B cell (primary cell): ENCODE measurements around the gene TDRD12. TPM values are rescaled to one million over a fixed set of nuclear protein-coding genes. Genes with fewer than 3 reads are reported as not detected.

ENCODE experiments used
- ATAC-seq: fragments of 200-7000 bp; cut with Tn5 transposase; one replicate; pipeline ENCODE4 v1.10.0; 2021; ENCODE audit warnings: low read depth, mild to moderate bottlenecking, moderate number of reproducible peaks, moderate library complexity
- CTCF ChIA-PET: fragments of 350-600 bp; sonication (Branson Sonifier 250); formaldehyde crosslinking; loops from one replicate; lab custom pipeline; 2021; ENCODE audit warnings: antibody characterized with exemption, inconsistent platforms; lab: Charles Lee
- POLR2A ChIA-PET: fragments of 350-600 bp; sonication (Branson Sonifier 250); formaldehyde crosslinking; loops from one replicate; lab custom pipeline; 2021; ENCODE audit warnings: antibody characterized with exemption; lab: Charles Lee
- DNase-seq: peaks from one replicate; pipeline ENCODE4 v3.0.0; 2013
- H2AFZ ChIP-seq: 2 replicates; pipeline ENCODE4 v1.6.1; 2012; ENCODE audit warnings: mild to moderate bottlenecking, low read depth, low read length; ENCODE audit not compliant: insufficient read depth, poor library complexity, severe bottlenecking
- H3K27ac ChIP-seq, 2 donors: 1 replicate in 1 of 2; 2 replicates in 1 of 2; pipeline ENCODE4 v1.5.1; 2012 to 2013; ENCODE audit warnings: low read length in 2 of 2, mild to moderate bottlenecking in 2 of 2, moderate library complexity in 1 of 2
- H3K27me3 ChIP-seq, 4 experiments: fragments of 200-600 bp in 1 of 4; sonication (generic) in 1 of 4; replicated peaks in 1 of 4; 1 replicate in 2 of 4; 2 replicates in 2 of 4; pipeline versions ENCODE4 v1.6.1 to v1.7.0; 2013 to 2016; ENCODE audit warnings: low read length in 3 of 4, mild to moderate bottlenecking in 2 of 4, mixed read lengths in 1 of 4, moderate library complexity in 1 of 4; ENCODE audit not compliant: insufficient read depth in 4 of 4, control insufficient read depth in 3 of 4; ENCODE audit errors: control extremely low read depth in 1 of 4
- H3K36me3 ChIP-seq, 2 experiments: replicated peaks in 1 of 2; 1 replicate in 1 of 2; 2 replicates in 1 of 2; pipeline versions ENCODE4 v1.6.1 to v1.7.1; 2013; ENCODE audit warnings: low read length in 1 of 2; ENCODE audit not compliant: insufficient read depth in 2 of 2, control insufficient read depth in 1 of 2; ENCODE audit errors: control extremely low read depth in 1 of 2, extremely low read depth in 1 of 2
- H3K4me1 ChIP-seq, 2 donors: fragments of 200-600 bp in 1 of 2; sonication (generic) in 1 of 2; 1 replicate in 1 of 2; 2 replicates in 1 of 2; pipeline versions ENCODE4 v1.5.1 to v1.6.1; 2013 to 2017; ENCODE audit warnings: low read length in 2 of 2; ENCODE audit not compliant: control insufficient read depth in 2 of 2, insufficient read depth in 2 of 2
- H3K4me2 ChIP-seq: replicated peaks from 2 replicates; pipeline ENCODE3; 2012; ENCODE audit warnings: mild to moderate bottlenecking, low read depth, low read length; ENCODE audit not compliant: poor library complexity, severe bottlenecking
- H3K4me3 ChIP-seq, 5 experiments: fragments of 200-600 bp in 1 of 5; sonication (generic) in 1 of 5; 1 replicate in 3 of 5; 2 replicates in 2 of 5; pipeline versions ENCODE4 v1.5.1 to v1.7.0; 2011 to 2016; ENCODE audit warnings: low read length in 4 of 5, mild to moderate bottlenecking in 4 of 5, low read depth in 2 of 5, control low read depth in 1 of 5, moderate library complexity in 1 of 5; ENCODE audit not compliant: insufficient read depth in 1 of 5; ENCODE audit errors: control extremely low read depth in 1 of 5, extremely low read depth in 1 of 5
- H3K79me2 ChIP-seq: fragments of 200-600 bp; sonication (generic); one replicate; pipeline ENCODE4 v1.6.0; 2016; ENCODE audit warnings: low read length; ENCODE audit not compliant: control insufficient read depth, insufficient read depth
- H3K9ac ChIP-seq: fragments of 200-600 bp; sonication (generic); 2 replicates; pipeline ENCODE4 v1.6.1; 2017; ENCODE audit warnings: mild to moderate bottlenecking, low read length, moderate library complexity
- H3K9me3 ChIP-seq, 3 donors: one replicate each; pipeline versions ENCODE4 v1.6.1 to v1.7.1; 2013; ENCODE audit warnings: low read length in 2 of 3; ENCODE audit not compliant: control insufficient read depth in 2 of 3, insufficient read depth in 1 of 3; ENCODE audit errors: control extremely low read depth in 1 of 3
- H4K20me1 ChIP-seq: 2 replicates; pipeline ENCODE4 v1.6.0; 2012; ENCODE audit warnings: mild to moderate bottlenecking, low read length; ENCODE audit not compliant: insufficient read depth, control insufficient read depth, poor library complexity, severe bottlenecking
- H3K27ac Mint-ChIP-seq: one replicate; pipeline ENCODE4 v1.8.0; 2021; ENCODE audit warnings: mixed read lengths
- H3K27me3 Mint-ChIP-seq: one replicate; pipeline ENCODE4 v1.8.0; 2021; ENCODE audit warnings: mixed read lengths
- H3K4me1 Mint-ChIP-seq: one replicate; pipeline ENCODE4 v1.8.0; 2021; ENCODE audit warnings: mixed read lengths
- H3K4me3 Mint-ChIP-seq: one replicate; pipeline ENCODE4 v1.8.0; 2021; ENCODE audit warnings: mixed read lengths
- H3K9me3 Mint-ChIP-seq: one replicate; pipeline ENCODE4 v1.8.0; 2022; ENCODE audit warnings: mixed read lengths; ENCODE audit not compliant: insufficient read depth
- CTCF ChIP-seq: fragments of 200-600 bp; IDR thresholded peaks from one replicate; pipeline ENCODE4 v1.8.0; 2022; ENCODE audit warnings: antibody characterized with exemption, mild to moderate bottlenecking
- EZH2 ChIP-seq: IDR thresholded peaks from 2 replicates; pipeline ENCODE4 v1.6.1; 2012; ENCODE audit warnings: borderline replicate concordance, low read depth, mild to moderate bottlenecking, moderate library complexity, low read length; ENCODE audit not compliant: insufficient read depth, poor library complexity, severe bottlenecking
- WGBS: methylation state at CpG from one replicate; pipeline ENCODE4 v1.1.5; 2013; ENCODE audit warnings: missing lambda C conversion rate; ENCODE audit not compliant: insufficient coverage; 5-methylcytosine and 5-hydroxymethylcytosine counted together
- intact Hi-C: fragments of 100-400 bp; cut with micrococcal nuclease; formaldehyde crosslinking; loops from one replicate; pipeline ENCODE4 v1.10.0; 2022
- polyA plus RNA-seq: library from polyadenylated mRNA; depleted of rRNA; stranded (reverse); fragments of >200 nt; gene quantifications from 2 replicates; pipeline ENCODE4 v1.2.3, GENCODE V29; 2012
- total RNA-seq, 2 donors: library from RNA; stranded (reverse); fragments of 120-200 nt in 1 of 2; gene quantifications; 1 replicate in 1 of 2; 2 replicates in 1 of 2; pipeline versions ENCODE4 v1.2.3 to v1.2.4, GENCODE V29; 2013 to 2022

The TDRD12 gene
- total and polyA plus RNA-seq, 2 donors (not counting 1 experiment from before 2014, with no cell fraction given) = 0.30 to 1.1 TPM

GRCh38 chr19:32819419-32820400, 100.1 kb downstream of the TDRD12 start:
- ATAC-seq (no peak), DNase-seq (no peak)
- no peak overlapping the region for H3K27ac ChIP-seq
- no peaks in the 10 kb centered on the region for H3K4me1 Mint-ChIP-seq
- H3K9me3 Mint-ChIP-seq = no peaks in the 10 kb centered on the region
- no peak for TF ChIP-seq CTCF
- no peak for TF ChIP-seq EZH2
- H2AFZ ChIP-seq = no peak overlapping the region
- no peaks in the 10 kb centered on the region for H3K79me2 ChIP-seq
- H3K9me3 ChIP-seq = peaks cover 0 to 7% (median 0%) of the 10 kb centered on the region in 3 donors
- intact Hi-C loops = no loop called here
- H3K4me1 ChIP-seq = no peaks in the 10 kb centered on the region
- H3K27me3 Mint-ChIP-seq = peaks cover 39% of the 10 kb centered on the region
- no peaks in the 10 kb centered on the region for H3K36me3 ChIP-seq
- no peak overlapping the region for H3K4me3 Mint-ChIP-seq
- H3K27me3 ChIP-seq = peaks cover 0 to 3% (median under 1%) of the 10 kb centered on the region in 4 experiments
- 59% methylated on average over 13 of the region's 17 CpGs for WGBS
- no peak overlapping the region for H3K27ac Mint-ChIP-seq
- H4K20me1 ChIP-seq = no peaks in the 10 kb centered on the region
- ChIA-PET CTCF (no interaction called here), POLR2A (no interaction called here)
- no peak overlapping the region for H3K9ac ChIP-seq
- no peak overlapping the region for H3K4me2 ChIP-seq
- H3K4me3 ChIP-seq = no peak overlapping the region
